Breast epithelium (tissue), 3 donors: ENCODE measurements around the gene RYR3.

ENCODE experiments used
- CTCF ChIP-seq, 3 donors: fragments of 450-650 bp; IDR thresholded peaks; one replicate each; pipeline ENCODE4 v1.5.1; 2016 to 2017; ENCODE audit warnings: antibody characterized with exemption in 3 of 3, mild to moderate bottlenecking in 3 of 3, moderate library complexity in 3 of 3
- POLR2A ChIP-seq: fragments of 450-650 bp; IDR thresholded peaks from one replicate; pipeline ENCODE4 v1.6.1; 2016; ENCODE audit warnings: antibody characterized with exemption, mild to moderate bottlenecking, moderate library complexity
- POLR2AphosphoS5 ChIP-seq, 3 donors: sonication (generic); formaldehyde crosslinking; IDR thresholded peaks; one replicate each; pipeline ENCODE4 v1.6.1; 2017; ENCODE audit warnings: antibody characterized with exemption in 3 of 3

GRCh38 chr15:33451385-33451784 is 140.6 kb downstream of the RYR3 start:
- no peak for TF ChIP-seq CTCF (IDR thresholded peaks at IDR 0.05)
- TF ChIP-seq POLR2A: no peak
- no peak for TF ChIP-seq POLR2AphosphoS5 (IDR thresholded peaks at IDR 0.05)
